Measurements from ENCODE around the gene ANKRD65. TPM values are rescaled to one million over a fixed set of nuclear protein-coding genes. Genes with fewer than 3 reads are reported as not detected.
"Not testable (repeated sequence)": the region's sequence is repeated elsewhere in the genome, so short reads cannot be mapped to it uniquely, and the experiment has no call there.

ANKRD65 gene
- total RNA-seq, 2 experiments from 2014 or later = not detected

DNA sequence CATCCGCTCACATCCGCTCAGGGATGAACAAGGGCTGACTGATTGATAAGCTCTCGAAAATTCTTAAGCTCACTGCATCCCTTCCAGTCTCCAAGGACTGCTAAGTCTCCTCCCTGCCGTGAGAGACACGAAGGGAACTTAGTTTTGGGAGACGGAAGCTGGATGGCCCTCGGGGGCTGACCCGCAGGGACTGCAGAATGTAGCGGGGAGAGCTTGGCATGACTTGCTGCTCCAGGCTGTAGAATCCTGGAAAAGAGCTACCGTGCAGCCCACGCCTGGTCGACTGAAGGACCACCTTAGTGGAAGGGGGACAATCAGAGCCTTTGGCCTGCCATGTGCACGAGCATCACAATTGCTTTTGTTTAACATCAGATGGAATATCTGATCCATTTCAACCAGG lies 5.3 kb downstream of the ANKRD65 start:
- Mint-ChIP-seq H3K27me3 (peaks cover 1% of the 10 kb centered on the region), H3K9me3 (no peaks in the 10 kb centered on the region), H3K27ac (no peak overlapping the region), H3K4me1 (ENCODE audit: low read depth) (peaks cover 9% of the 10 kb centered on the region), H3K4me3 (no peak overlapping the region), H3K36me3 (ENCODE audit: low read depth) (no peaks in the 10 kb centered on the region)
- ChIA-PET CTCF (interaction anchor here (0.8 to 1.8 kb wide), 4 partner anchors 13 to 25 kb away, joined by 3 to 7 read pairs (median 4); no protein-coding TSS in a partner anchor), POLR2A (interaction anchor here (0.6 to 1.3 kb wide), 2 partner anchors 17 to 375 kb away, joined by 3 to 6 read pairs; partner anchors contain the start of gene CCNL2)
- DNase-seq (no peak), ATAC-seq (no peak)
- intact Hi-C loops (cut with micrococcal nuclease) = no loop called here
- TF ChIP-seq, protein P1, sequence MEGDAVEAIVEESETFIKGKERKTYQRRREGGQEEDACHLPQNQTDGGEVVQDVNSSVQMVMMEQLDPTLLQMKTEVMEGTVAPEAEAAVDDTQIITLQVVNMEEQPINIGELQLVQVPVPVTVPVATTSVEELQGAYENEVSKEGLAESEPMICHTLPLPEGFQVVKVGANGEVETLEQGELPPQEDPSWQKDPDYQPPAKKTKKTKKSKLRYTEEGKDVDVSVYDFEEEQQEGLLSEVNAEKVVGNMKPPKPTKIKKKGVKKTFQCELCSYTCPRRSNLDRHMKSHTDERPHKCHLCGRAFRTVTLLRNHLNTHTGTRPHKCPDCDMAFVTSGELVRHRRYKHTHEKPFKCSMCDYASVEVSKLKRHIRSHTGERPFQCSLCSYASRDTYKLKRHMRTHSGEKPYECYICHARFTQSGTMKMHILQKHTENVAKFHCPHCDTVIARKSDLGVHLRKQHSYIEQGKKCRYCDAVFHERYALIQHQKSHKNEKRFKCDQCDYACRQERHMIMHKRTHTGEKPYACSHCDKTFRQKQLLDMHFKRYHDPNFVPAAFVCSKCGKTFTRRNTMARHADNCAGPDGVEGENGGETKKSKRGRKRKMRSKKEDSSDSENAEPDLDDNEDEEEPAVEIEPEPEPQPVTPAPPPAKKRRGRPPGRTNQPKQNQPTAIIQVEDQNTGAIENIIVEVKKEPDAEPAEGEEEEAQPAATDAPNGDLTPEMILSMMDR (IDR thresholded peaks at IDR 0.05) = no peak

DNA sequence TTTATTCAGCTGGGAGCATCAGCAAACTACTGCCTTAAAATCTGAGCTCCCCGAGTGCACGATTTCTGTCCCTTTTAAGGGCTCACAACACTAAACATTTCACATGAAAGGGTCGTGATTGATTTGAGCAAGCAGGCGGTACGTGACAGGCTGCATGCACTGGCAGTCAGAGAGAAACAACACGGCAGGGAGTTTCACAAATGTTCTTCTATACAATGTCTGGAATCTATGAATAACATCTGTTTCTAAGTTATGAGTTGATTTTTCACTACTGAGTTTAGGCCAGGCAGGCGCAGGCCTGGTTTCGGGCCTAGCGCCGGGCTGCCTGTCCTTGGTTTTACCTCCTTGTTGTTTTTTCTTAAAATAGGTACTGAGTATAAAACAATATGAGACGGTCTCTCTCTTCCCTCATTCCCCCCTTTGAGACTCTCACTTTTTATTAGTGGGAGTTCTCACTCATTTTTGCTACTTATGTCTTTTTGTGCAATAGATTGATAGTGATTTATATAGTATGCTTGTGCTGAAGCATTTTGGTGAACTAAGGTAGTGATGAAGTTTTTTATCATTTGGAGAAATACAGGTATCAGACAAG lies 8.7 kb downstream of the ANKRD65 start:
- H3K27me3 Mint-ChIP-seq; H3K4me3 Mint-ChIP-seq; ATAC-seq; CTCF ChIA-PET; H3K9me3 Mint-ChIP-seq; intact Hi-C loops (cut with micrococcal nuclease); DNase-seq; H3K27ac Mint-ChIP-seq: not testable (repeated sequence)
- peaks cover 12% of the 10 kb centered on the region for H3K36me3 Mint-ChIP-seq (ENCODE audit: low read depth)
- H3K4me1 Mint-ChIP-seq (ENCODE audit: low read depth) = peaks cover 14% of the 10 kb centered on the region
- POLR2A ChIA-PET = interaction anchor here (1.0 kb wide), 1 partner anchor 13 kb away, joined by 3 read pairs; the partner anchor contains the start of gene CCNL2

DNA sequence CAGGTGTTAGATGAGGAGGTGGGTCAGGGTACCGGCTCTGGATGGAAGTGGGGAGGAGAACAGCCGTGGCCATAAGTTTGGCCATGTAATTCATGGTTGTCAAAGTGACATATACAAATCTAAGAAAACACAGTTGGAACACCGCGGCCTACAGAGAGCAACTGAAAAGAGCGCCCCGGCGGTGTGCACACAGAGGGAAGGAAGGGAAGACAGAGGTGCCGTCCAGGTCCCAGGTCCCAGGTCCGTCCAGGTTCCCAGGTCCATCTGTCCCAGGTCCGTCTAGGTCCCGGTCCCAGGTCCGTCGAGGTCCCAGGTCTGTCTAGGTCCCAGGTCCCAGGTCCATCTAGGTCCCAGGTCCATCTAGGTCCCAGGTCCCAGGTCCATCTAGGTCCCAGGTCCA lies 9.4 kb downstream of the ANKRD65 start:
- no peak for ATAC-seq
- CTCF ChIA-PET = no interaction called here
- Mint-ChIP-seq H3K4me3 (no peak overlapping the region), H3K4me1 (ENCODE audit: low read depth) (peaks cover 14% of the 10 kb centered on the region), H3K27ac (no peak overlapping the region), H3K36me3 (ENCODE audit: low read depth) (peaks cover 16% of the 10 kb centered on the region), H3K27me3 (no peaks in the 10 kb centered on the region), H3K9me3 (no peaks in the 10 kb centered on the region)
- POLR2A ChIA-PET = interaction anchor here (1.0 to 1.3 kb wide), 2 partner anchors 12 kb away, joined by 3 to 5 read pairs; partner anchors contain the start of gene CCNL2
- intact Hi-C loops (cut with micrococcal nuclease) = no loop called here
- TF ChIP-seq, protein P1 (IDR thresholded peaks at IDR 0.05) = no peak
- no peak for DNase-seq

DNA sequence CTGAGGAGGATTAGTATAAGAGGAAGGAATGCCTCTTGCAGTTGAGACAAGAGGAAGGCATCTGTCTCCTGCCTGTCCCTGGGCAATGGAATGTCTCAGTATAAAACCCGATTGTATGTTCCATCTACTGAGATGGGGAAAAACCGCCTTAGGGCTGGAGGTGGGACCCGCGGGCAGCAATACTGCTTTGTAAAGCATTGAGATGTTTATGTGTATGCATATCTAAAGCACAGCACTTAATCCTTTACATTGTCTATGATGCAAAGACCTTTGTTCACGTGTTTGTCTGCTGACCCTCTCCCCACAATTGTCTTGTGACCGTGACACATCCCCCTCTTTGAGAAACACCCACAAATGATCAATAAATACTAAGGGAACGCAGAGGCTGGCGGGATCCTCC lies 10.8 kb downstream of the ANKRD65 start:
- H3K27ac Mint-ChIP-seq; DNase-seq; H3K9me3 Mint-ChIP-seq; intact Hi-C loops (cut with micrococcal nuclease); H3K27me3 Mint-ChIP-seq; ATAC-seq; H3K4me3 Mint-ChIP-seq: not testable (repeated sequence)
- Mint-ChIP-seq H3K4me1 (ENCODE audit: low read depth) (peaks cover 24% of the 10 kb centered on the region), H3K36me3 (ENCODE audit: low read depth) (peaks cover 30% of the 10 kb centered on the region)
- ChIA-PET POLR2A (interaction anchor here (1.3 kb wide), 2 partner anchors 8 to 11 kb away, joined by 4 to 5 read pairs; partner anchors contain the start of gene CCNL2), CTCF (interaction anchor here (1.4 kb wide), 1 partner anchor 35 kb away, joined by 4 read pairs; the partner anchor contains the start of gene AURKAIP1)

DNA sequence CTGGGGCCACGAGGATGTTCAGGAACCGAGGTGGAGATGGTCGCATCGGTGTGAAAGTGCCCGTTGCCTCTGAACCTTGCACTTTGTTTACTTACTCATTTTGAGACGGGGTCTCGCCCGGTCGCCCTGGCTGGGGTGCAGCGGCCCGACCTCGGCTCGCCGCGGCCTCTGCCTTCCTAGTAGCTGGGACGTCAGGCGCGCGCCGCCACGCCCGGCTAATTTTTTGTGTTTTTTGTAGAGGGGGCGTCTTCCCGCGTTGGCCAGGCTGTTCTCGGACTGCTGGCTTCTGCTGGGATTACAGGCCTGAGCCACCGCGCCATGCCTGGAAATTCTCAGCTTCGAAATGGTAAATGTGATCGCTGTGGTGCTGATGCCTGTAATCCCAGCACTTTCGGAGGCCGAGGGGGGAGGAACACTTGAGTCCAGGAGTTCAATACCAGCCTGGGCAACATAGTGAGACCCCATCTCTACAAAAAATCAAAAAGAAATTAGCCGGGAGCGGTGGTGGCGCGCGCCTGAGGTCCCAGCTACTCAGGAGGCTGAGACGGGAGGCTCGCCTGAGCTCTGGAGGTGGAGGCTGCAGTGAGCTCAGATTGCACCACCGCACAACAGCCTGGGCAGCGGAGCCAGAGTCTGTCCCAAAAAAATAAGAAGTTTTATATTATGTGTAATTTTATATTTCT lies 13.3 kb downstream of the ANKRD65 start:
- H3K4me1 Mint-ChIP-seq (ENCODE audit: low read depth) = peaks cover 35% of the 10 kb centered on the region
- TF ChIP-seq, protein P1 (IDR thresholded peaks at IDR 0.05) = no peak
- H3K36me3 Mint-ChIP-seq (ENCODE audit: low read depth) = peaks cover 45% of the 10 kb centered on the region
- ATAC-seq = peak; percentile 11
- ChIA-PET CTCF (interaction anchor here (0.7 to 2.4 kb wide), 7 partner anchors 9 to 59 kb away, joined by 3 to 9 read pairs (median 4); partner anchors contain the start of gene CCNL2), POLR2A (interaction anchor here (0.5 to 4.2 kb wide), 14 partner anchors 10 to 436 kb away, joined by 3 to 33 read pairs (median 6); partner anchors contain the start of genes ANKRD65, AURKAIP1 and CCNL2)
- intact Hi-C loops (cut with micrococcal nuclease) = no loop called here
- no peaks in the 10 kb centered on the region for H3K27me3 Mint-ChIP-seq
- DNase-seq = peak; percentile 49
- H3K27ac Mint-ChIP-seq = peak overlapping the region; percentile 90
- no peaks in the 10 kb centered on the region for H3K9me3 Mint-ChIP-seq
- peak overlapping the region; percentile 96 for H3K4me3 Mint-ChIP-seq
